ENCODE measurements around the gene TCEA3.

- no peak for TF ChIP-seq CTCF (IDR thresholded peaks at IDR 0.05; ENCODE audit: low read depth, low read length, poor library complexity, severe bottlenecking)
- TF ChIP-seq EZH2phosphoT487 (IDR thresholded peaks at IDR 0.05; ENCODE audit: borderline replicate concordance, low read length), result no peak
These were observed 21.6 kb downstream of the TCEA3 start for GRCh38 chr1:23403038-23403336.

All from DOHH2 (cell line).